Measurements from ENCODE around the gene KLHL21.
"Not testable (repeated sequence)": the region's sequence is repeated elsewhere in the genome, so short reads cannot be mapped to it uniquely, and the experiment has no call there.

KLHL21 gene

DNA sequence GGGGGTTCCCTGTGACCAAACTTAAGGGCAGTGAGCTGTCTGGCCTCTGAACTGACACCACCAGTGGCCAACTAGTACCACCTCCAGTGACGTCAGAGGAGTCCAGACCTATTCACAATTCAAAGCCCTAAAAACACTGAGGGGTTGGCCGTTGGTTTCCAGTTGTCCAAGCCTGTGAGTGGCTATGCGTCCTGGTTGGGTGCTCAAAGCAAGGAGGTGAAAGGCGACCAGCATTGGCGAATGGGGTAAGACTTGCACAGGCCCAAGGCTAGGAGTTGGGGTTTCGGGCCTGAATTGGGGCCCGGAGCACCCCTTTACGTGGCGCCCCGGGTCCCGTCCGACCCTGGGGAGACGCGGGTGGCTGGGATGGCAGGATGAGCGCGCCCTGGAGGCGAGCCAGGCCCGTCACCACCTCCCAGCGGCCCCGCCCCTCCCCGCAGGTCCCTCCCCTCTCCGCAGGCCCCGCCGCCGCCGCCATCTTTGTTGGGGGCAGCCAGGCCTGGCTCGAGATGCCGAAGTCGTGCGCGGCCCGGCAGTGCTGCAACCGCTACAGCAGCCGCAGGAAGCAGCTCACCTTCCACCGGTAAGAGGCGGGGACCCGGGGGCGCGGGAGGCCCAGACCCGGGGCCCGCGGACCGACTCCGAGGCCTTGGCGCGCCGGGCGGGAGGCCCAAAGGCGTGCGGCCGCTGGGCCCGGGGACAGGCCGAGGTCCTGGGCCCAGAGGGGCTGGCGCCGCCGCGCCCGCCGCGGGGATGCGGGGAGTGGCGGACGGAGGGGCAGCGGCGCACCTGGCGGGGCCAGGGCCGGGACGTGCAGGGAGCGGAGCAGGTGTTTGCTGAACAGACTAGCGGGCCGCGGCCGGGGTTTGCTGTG, 22.3 kb upstream of the KLHL21 start, which contains the start of gene THAP3:
THAP3 (plus strand) TSS at position 159 of the 874 bp plus-strand sequence; CDS start at position 510, 351 bp downstream.
- DNase-seq: no peak

DNA sequence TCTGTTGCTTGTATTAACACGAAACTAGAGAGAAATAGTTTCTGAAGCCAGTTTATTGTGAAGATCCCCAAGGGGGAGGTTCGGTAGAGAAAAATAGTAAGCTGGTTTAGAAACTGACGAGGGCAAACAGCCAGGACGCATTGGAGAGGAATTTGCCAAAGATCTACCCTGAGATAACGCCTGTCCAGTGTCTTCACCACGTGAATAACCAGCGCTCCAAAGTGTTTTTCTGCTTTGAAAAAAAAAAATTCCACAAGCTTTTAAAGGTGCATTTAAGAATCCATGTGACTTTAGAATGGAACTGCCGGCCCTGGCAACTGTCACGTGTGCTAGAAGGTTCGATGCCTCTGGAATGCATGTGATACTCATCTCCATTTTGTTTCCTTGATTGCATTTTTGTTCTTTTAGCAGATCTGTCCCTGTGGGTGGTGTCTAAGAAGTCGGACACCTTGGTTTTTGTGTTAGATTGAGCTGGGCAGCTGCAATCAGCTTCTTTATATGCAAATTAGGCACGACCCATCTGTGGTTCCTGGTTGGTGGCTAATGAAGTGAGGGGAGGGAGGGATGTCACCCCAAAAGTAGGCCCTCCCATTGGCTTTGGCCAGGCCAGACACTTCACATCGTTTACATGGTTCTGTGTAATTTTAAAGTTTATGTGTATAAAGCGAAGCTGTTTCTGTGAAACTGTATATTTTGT, 20.7 kb upstream of the KLHL21 start:
- DNase-seq: no peak

DNA sequence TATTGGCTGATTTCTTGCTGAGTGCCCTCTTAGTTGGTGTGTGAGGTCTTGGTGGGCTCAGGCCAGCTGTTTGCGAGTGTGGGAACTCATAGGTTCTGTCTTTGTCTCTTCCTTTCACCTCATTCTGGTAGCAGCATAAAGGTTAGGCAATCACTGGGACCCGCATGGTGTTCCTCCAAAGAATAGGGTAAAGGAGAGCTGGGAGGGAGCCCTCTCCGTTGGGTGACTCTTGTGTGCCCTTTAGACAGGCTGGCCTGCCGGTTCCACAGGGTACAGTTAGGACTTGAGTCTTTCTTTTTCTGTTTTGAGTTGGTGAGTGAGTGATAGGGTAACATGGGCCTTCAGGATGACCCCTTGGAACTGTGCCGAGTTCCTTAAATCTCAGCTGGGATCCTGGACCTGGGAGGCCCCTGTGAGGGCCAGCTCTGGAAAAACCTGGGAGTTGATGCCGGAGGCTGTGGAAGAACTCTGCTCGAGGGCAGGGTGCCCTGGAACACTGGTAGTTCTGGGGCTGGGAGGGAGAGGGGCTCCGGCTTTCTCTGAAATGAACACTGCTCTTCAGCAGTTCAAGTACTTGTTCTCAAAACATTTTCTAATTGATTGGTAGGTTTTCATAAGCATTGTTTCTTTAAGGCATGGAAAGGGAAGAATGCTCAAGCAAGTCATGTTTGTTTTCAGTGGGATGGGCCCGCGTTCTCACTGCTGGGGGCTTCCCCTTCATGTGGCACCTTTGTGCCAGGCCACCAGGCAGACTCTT, 19.9 kb upstream of the KLHL21 start:
- DNase-seq: no peak

DNA sequence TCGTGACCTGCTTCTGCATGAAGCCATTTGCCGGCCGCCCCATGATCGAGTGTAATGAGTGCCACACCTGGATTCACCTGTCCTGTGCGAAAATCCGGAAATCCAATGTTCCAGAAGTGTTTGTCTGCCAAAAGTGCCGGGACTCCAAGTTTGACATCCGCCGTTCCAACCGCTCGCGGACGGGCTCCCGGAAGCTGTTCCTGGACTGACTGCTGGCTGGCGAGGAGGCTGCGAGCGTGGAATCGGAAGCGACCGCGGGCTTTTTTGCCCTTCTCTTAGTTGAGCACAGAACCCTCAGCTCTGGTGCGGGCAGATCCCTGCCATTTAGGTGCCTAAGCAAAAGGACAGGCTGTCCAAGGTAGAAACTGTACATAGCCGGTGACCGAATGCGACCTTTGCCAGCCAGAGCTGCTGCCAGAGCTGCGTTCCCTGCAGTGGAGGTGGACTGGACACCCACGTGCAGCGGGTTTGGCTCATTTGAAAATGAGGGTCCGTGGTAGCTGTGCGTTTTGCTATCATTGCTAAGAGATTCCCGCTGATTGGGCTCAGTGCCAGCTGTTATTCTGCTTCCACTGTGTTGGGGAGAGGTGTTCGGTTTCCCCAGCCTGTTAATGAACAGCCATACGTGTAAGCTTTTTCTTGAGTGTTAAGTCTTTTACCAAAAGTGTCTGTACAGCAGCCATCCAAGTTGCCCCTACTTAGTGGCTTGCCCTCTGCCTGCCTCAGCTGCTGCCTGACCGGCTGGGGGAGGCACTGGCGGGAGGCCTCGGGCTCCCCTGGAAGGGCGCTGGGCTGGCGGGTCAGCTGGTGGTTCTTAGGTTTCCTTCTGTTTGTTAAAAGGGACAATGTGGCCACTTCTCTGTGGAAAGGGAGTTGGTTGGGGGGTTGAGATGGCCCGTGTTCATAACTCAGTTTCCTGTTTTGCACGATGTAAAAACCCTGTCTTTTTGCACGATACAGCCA, 19.0 kb upstream of the KLHL21 start:
- no peak for DNase-seq

DNA sequence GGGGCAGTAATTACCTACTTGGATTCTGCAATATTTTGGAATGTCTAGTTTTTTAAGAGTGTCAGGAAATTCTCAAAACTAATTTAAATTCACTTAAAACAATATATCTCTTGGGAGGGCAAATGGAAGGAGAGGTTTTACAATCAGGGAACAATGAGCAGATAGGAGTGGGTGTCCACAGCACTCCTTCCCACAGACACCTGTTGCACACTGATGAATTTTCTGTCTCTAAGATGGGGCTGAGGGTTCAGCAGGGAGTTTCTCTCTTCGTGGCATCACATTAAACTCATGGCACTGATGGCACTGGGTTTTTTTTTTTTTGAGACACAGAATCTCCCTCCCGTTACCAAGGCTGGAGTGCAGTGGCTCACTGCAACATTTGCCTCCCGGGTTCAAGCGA, 16.4 kb upstream of the KLHL21 start:
- DNase-seq: no peak

DNA sequence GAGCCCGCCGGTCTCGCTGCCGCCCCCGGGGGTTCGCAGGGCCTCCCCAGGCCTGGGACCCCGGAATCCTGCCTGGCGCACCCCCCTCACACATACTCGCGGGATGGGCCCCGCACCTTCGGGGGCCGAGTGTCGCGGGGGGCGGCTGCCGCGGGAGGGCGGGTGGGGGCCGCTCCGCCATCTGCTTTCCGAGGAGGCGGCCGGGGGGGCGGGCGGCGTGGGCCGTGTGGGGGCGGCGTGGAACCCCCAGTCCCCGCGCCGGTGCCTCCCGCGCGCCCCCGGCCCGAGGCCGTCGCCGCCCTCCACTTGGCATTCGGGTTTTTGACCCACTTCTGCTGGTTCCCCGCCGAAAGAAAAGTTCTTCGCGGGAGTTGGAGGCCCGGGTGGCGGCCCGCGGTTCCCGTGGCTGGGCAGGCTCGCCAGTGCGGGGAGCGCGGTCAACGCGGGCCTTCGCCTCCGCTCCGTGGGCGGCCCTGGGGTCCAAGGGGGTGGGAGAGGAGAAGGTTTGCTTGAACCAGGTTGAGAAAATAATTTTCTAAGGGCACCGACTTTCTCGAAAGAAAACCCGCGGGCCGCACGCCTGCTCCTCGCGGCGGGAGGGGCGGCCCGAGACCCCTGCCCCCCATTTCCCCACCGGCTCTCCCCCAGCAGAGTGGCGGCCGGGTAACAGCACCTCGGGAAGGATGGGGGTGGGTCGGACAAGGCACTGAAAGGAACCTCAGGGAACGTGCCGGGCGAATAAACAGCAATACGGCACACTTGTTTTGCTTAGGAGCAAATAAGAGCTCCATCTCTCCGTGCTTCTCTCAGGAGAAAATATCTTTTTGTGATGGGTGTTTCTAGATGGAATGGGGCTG, 12.5 kb upstream of the KLHL21 start:
- no peak for DNase-seq

DNA sequence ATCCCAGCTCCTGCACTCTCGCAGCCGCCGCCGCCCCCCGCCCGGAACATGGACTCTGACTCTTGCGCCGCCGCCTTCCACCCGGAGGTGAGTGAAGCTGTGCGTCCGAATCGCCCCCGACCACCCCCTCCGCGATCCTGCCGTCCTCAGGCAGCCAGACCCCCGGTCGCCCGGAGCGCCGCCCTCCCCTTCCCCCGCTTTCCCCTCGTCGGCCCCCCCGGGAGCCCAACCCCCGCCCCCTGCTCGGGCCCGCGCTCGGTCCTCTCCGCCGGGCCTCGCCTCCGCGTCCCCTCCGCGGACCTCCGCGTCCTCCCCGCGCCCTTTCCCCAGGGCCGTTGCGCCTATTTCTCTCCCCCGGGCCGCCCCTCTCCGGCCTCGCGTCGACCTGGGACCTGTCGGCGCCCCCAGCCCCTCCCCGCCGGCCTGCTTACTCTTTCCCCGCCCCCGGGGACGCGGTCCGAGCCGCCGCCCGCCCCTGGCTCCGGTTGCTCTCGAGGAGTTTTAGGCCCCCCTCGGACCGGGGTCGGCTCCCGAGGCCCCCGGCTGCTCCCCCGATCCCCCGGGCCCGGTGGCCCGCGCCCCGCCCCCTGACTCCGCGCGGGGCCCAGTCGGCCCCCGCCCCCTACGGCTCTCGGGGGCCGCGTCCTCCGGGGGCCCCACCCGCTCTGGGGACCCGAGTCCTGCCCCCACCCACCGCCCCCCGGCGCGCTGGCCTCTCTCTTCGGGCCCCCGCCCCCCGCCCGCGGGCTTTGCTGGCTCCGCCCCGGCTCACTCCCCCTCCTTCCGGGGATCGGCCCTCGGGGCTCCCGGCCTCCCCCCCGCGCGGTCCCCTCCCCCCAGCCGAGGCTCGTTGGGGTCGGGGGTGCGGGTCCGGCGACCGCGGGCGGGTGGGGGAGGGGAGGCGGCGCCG, 11.6 kb upstream of the KLHL21 start:
- DNase-seq: no peak

DNA sequence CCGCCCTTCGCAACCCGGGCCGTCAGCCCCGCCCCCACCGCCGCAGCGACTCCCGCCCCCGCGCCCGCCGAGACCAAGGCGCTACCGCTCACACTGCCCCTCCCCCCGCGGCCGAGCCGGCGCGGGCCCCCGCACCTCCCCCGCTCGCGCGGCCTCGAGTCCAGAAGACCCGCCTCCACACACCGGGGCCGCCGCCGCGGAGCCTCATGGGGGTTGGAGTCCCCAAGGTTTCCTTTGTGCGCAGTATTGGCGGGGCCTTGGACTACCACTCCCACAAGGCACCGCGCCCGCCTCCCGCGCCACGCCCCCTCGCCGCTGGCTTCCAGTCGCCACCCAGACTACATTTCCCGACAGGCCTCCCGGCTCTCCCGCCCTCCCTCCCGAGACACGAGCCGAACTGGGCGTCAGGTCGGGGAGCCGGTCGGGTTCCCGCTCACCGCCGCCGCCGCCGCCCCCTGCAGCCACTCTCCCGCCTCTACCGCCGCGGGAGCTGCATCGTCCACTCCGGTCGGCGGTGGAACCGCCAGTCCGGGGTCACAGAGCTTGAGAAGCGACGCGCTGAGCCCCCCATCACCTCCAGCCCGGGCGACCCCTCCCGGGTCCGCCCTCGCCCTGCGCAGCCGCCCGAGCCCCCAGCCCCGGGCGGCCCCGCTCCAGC, 10.8 kb upstream of the KLHL21 start, which contains the start of gene PHF13:
PHF13 (plus strand) TSS at position 371 of the 658 bp plus-strand sequence. CDS start 336 bp downstream, outside the sequence.
- peak; percentile 88 for DNase-seq

DNA sequence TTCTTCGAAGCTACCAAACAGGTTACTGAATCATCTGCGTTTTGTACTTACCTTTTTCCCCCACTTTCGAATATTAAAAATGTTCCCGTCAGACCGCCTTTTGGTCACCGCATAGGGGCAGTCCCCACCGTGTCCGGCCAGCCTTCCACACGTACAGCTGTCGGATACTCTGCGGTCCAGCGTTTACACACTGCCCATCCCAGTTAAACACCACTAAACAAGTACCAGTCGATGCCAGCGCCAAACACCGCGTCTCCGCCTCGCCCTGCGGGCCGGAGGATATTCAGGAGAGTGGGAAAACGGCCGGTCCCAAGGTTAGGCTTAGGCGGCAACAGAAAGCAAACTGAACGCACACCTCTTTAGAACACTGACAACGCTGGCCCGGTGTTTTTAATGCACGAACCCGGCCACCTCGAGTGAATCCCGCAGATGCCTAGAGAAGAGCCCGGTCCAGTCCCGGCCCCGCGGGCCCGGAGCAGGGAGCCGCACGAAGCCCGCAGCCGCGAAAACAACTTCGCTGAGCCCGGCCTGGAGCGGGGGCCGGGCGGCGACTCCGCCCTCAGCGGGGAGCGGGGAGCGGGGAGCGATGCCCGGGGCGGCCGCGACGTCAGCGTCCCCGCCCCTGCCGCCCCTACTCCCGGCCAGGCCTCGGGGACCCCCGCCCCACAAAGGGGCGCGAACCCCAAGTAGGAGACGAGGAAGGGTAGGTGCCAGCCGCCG, 10.1 kb upstream of the KLHL21 start:
- DNase-seq: no peak

DNA sequence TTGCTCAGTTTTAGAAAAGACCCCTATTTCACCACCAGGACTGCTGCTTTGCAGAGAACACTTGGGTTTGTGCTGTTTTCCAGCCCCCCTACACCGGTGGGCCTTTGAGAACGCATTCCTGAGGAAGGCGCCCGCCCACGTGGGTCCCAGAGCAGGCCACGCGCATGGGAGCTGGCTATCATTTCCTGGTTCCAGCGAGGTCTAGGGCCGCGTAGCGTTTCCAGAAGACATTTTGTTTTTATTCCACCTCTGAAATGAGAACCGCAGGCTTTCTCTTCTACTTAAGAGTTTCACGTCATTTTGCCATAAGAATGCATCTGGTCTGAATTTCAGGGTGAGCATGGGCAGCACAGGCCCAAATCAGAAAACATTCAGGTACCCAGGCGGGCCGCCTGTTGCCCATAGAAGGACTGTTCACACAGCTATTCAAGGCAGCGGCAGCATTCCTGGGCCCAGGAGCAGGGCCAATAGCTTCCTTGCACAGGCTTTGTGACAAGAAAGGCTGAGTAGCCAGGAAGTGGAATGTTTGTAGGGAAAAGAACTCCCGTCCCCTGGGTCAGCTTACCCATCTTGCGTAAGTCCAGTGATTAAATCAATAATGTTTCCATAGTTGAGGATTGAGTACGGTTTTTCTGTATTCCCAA, 1.4 kb upstream of the KLHL21 start:
- DNase-seq: no peak

DNA sequence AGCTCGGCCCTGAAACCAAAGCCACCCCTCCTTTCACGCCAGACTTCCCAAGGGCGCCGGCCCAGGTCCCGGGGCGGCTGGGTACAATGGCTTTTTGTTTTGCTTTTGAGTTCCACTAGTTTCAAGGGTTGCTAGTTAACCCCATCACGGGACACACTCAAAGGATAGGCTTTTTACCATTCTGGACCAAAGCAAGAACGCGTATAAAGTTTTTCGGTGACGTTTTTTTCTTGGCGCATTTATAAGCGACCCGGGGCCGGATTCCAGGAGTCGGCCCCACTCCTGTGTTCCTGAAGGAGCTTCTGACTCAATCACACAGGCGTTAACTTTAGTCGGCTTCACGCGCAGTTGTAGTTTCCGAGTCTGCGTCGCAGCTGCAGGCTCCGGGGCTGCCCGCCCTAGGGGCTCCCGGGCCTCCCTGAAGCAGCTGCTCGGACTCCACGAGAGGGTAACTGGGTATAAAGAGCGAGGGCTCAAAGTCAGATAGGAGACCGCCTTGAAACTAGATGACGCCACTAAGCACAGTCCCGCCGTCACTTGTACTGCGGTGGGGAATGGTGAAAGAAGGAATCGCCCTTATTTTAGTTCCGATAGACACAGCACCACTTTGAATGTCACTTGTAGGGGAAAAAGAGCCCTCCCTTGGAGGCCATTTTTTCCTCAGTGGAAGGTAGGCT, 707 bp upstream of the KLHL21 start:
- DNase-seq: no peak

DNA sequence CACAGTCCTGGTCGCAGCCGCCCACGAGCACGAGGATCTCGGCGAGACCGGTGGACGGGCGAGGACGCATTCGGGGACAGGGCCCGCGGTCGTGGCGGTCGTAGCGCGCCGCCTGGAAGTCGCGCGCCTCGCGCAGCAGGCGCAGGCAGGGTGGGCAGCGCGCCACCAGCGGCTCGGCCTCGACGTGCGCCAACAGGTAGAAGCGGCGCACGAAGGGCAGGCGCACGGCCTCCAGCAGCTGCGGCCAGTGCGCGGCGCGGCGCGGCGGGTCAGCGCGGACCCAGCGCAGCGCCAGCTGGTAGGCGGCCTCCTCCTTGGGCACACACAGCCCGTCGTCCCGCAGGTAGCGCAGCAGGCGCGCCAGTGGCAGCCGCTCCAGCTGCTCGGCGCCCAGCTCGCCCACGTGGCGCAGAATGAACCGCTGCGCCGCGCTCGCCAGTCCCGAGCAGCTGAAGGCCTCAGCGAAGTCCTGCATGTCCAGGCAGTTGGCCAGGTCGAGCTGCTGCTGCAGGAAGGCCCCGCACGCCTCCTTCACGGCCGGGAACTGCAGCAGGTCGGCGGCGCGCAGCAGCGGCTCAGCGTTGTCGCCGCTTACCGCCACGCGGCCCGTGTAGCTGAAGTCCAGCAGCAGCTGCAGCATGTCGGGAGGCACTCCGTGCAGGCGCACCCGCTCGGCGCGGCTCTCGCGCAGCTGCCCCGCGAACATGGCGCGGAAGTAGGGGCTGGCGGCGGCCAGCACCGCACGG, 573 bp downstream of the KLHL21 start:
- no peak for DNase-seq

DNA sequence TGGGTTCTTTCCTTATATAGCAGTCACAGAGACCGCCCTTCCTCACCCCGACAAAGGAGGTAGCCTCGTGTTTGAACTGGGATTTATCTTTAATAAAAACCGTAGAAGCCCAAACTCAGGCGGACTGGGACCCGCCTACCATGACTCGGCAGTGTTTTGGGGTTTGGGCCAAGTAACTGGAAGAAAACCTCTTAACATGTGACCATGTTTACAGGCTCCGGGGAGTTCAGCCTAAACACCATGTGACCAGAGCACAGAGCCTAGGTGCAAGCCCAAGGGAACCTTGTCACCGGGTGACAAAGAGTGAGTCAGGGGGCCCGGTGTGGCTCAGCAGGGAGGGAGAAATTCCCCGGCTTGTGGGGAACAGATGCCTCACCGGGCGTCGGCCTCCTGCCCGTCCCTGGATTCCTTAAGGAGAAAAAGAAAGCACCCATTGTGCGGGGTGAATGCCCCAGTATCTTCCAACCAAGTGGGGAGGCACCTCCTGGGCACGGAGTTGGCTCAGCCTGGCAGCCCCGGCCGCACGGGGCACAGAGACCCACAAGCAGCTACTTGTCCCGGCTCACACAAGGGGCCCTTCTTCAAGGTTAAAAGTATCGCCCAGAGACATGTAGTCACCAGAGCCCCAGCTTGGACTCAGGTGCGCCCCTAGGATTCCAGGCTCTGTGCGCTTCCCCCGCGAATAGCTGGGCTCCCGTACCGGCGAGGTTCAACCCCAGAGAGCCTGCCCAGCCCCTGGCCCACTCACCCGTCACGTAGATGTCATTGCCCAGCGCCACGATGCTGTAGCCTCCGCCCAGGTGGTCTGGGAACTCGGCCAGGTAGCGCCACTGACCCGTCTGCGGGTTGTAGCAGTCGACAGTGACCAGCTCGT, 1.4 kb downstream of the KLHL21 start:
- DNase-seq: no peak

DNA sequence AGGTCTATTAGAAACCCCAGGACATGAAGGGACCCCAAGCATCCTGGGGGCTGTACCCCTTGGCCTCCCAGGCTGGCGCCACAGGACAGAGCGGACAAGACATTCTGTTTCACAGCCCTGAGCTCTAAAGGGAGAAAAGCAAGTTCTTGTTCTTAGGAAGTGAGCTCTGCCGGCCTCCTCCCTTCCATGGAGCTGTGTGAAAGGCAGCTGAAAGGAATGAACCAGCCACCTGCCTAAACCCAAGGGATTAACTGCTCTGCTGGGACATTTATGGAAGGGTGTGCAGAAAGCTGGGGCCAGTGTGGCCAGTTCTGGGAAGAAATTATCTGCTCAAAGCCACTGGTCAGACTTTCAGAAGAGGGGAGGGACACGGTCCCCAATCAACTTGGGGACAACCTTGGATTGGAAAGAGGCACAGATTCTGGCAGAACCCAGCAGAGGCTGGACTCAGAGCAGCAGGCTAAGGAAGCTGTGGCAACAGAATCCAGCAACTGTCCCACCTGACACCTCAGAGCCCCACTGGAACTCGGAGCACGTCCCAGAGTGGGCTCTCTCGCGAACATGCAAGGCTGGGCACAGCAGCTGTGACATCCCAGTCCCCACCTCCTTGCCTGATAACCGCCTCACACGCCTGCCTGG, 2.1 kb downstream of the KLHL21 start:
- DNase-seq: no peak

DNA sequence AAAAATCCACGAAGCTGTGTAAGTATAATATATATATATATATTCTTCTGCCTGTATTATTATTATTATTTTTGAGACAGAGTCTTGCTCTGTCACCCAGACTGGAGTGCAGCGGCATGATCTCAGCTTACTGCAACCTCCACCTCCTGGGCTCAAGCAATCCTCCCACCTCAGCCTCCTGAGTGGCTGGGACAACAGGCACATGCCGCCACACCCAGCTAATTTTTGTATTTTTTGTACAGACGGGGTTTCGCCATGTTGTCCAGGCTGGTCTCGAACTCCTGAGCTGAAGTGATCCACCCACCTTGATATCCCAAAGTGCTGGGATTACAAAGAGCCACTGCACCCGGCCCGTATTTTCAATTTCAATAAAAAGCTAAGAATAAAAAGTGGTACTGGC, 2.7 kb downstream of the KLHL21 start:
- DNase-seq: not testable (repeated sequence)

All from NCI-H1436 treated with DMSO at 0.1 percent for 48 hours (cell line).